Superior temporal gyrus (tissue), 1 donor: ENCODE measurements around the gene PKP3.

Experiments
- DNase-seq: peaks from one replicate; pipeline ENCODE4 v3.0.0-alpha.2; 2016; ENCODE audit errors: extremely low spot score

PKP3 gene

DNA sequence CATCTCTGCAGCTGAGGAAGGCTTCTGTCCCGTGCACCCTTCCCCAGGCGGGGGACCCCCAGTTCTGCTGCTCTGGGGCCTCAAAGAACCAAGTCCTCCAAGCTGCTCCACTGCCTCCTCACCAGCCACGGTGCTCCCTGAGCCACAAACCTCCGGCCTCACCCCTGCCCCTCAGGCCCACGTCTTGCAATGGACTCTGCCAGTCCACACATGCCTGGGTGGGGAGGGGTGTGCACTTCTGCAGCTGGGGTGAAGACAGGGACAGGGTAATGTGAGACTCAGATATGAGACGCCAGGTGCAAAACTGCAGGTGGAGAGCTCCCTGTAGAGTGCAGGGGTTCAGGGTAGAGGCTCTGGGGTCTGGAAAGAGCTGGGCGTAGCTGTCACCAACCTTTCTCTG, 52.9 kb downstream of the PKP3 start:
- DNase-seq = no peak

DNA sequence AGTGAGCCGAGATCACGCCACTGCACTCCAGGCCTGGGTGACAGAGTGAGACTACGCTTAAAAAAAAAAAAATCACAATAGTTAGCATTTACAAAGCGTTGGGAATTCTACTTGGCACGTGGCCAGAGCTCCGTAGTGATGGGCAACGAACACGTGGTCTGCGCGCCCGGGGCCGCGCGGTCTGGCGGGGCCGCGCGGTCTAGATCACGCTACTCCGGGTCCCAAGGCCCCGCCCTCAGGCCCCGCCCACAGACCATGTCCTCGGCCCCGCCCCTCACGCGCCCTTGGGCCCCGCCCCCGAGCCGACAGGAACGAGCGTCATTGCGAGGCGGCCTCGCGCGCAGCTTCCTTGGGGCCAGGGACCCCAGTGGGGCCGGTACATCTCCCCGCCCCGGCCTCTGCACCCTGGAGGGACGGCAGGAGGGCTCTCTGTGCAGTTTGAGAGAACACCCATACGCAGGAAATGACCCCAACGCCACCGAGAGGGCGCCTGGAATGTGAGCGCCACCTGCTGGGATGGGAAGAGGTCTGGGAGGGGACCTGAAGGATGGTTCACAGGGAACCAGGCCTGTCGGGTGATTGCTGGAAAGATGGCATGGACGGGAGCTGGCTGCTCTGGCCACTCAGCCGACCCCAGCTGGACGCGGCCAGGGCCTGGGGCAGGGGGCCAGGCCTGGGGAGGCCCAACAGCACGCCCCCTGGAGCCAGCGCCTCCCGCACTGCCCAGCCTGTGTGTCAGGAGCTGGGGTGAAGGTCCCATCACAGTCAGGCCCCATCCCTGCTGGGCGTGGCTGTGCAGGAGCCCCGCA, 54.1 kb downstream of the PKP3 start:
- DNase-seq = peak; percentile 87

DNA sequence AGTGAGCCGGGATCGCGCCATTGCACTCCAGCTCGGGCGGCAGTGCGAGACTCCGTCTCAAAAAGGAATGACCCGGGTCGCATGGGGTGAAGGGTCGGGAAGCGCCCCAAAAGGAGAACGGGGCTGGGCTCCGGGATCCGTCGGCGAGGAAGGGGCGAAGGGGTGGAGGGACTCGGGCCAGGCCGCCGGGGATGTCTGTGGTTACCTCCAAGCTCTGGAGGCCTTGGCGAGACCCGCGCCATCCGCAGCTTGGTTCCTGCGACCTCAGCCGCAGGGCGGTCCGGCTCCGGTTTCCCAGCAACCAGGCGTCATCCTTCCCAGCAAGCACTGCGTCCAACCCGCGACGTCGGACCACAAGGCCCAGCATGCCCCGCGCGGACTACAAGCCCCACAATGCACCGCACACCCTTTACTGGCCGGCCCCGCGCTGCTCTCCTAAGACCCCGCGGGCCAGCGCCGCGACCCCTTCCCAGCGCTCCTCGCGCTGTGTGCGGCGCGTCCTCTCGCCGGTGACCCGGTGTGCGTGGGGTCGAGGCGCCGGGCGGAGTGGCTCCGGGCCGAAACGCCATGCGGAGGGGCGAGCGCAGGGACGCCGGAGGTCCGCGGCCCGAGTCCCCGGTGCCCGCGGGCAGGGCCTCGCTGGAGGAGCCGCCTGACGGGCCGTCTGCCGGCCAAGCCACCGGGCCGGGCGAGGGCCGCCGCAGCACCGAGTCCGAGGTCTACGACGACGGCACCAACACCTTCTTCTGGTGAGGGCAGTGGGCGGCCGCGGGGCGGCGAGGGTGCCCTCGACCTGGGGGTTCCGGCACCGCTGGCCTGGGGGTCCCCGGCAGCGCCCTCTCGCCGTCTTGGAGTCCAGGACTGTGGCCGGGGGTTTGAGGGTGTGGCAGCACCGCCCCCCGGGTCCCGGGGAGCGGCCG, 56.1 kb downstream of the PKP3 start, which contains the start of gene PTDSS2:
TSS of gene PTDSS2 (plus strand) at position 391 of the 920 bp plus-strand sequence. CDS start at position 568, 177 bp downstream.
- peak; percentile 96 for DNase-seq

DNA sequence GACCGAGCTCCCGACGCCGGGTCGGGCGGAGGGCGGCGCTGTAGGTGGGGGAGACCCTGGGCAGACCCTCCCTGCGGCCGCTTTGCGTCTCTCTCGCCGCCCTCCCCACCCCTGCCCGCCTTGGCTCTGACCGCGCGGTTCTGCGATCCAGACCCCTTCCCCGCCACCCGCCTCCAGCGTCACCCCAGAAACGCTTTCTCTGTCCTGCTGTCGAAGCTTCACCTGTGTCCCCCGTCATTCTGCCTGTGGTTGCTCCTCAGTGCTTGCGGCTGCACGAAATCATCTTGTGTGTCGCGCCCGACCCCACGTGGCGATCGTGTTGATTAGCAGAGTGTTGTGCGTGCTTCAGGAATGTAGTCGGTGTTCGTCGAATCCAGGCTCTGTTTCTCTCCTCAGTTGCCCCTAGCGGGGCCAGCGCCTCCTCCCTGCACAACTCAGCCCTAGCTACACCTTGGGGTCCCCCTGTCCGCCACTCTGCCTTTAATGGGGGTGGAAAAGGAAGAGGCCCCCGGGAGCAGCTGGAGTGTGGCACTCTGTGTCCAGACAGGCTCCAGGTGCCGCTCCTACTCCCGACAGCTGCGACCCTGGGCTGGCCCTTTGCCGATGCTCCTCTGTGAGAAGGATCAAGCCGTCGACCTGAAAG, 56.9 kb downstream of the PKP3 start:
- peak; percentile 66 for DNase-seq

DNA sequence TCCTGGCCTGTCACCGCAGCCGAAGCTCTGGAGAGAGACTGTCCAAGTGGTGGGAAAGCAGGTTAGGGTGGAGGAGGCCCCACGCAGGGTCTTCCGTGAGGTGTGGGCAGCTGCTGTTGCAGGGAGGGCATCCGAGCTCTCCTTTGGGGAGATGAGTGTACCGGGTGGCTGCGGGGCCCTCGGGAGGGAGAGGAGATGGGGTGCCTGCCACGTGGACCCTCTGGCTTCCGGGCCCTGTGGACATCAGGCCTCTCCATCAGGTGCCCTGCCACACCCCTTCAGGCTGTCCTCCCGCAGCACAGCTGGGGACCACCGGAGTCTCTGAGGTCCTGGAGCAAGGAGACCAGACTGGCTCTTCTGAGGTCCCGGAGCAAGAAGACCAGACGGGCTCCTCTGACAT, 57.7 kb downstream of the PKP3 start:
- DNase-seq = no peak

DNA sequence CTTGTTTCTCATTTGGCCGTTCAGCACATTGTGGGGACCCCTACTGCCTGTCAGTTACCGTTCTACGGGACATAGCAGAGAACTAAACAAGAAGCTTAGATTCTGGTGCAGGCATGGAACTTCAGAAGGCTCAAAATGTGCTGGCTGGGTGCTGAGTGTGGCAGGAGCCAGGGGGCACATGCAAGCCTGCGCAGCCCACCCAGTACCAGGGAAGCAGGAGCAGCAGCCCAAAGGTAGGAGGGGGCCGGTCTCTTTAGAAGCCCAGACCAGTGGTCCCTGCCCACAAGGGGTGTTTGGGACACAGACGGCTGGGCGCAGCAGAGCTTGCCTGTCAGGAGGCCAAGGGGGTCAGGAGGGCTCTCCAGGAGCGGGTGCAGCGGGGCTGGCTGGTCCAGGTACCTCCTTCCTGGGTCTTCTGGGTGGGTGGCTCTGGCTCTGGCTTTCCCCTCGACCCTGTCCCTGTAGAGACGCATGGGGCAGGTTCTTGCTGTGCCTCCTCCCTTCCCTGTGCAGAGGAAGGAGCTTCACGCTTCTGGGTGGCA, 58.3 kb downstream of the PKP3 start:
- DNase-seq = no peak

DNA sequence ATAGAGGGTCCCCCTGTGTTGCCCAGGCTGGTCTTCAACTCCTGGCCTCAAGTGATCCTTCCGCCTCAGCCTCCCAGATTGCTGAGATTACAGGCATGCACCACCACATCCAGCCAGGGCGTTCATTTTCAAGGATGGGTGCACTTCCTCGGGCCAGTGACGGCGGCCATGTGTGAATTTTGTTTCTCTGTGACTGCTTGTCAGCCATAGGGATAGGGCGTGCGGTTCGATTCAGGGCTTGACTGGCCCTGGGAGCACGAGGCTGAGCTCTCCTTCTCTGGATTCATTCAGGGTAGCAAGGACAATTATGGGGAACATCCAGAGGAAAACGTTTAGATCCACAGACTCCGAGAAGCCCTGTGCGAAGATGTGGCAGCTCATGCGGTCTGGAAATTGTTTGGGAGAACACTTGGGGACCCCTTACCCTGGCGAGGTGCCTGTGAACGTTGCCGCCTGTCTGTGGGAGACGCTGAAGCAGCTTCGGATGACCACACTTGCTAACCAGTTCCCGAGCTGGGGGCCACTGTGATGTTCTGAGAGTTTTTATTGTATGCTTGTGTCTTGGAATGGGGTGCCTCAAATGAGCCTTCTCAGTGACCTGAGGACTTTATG, 59.0 kb downstream of the PKP3 start:
- no peak for DNase-seq

DNA sequence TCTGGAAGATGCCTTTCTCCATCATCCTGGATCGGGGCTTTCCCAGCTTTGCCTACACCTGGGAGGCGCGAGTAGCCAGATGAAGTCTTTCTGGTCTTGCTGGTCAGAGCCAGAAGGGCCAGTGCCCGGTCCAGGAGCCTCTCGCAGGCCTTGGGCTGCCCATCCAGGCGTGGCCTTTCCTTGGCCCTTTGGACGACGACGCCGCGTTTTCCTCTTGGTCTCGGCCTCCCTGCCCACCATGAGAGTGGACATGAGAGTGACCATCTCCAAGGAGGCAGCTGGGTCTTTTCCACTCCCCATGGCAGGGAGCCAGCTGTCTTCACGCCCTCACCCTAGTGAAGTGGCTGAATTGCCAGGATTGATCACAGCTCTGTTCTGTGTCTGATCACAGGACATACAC, 59.6 kb downstream of the PKP3 start:
- DNase-seq = no peak

DNA sequence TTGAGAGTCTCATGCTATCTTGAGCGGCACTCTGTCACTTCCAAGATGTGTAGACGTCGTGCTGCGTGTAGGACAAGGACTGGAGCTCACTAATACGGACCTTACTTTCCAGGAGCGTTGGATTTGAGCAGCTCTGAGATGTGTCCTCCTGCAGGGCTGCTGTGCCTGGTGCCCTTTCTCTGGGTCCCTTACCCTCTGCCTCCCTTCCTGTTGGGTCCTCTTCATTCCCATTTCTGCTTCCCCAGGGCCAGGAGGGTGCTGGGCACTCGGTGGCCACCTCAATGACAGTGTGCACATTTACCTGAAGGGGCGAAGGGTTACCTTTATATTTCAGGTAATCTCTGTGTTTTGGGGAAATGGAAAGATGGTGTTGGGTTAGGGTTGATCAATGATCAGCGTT, 60.0 kb downstream of the PKP3 start:
- DNase-seq = no peak
